GM18907 (cell line): ENCODE data around the gene KLHL10.
"Not testable (repeated sequence)": the region's sequence is repeated elsewhere in the genome, so short reads cannot be mapped to it uniquely, and the experiment has no call there.

Experiments used
- ATAC-seq: cut with Tn5 transposase; IDR thresholded peaks from one replicate; pipeline ENCODE4 v1.9.1; 2021; ENCODE audit warnings: mild to moderate bottlenecking, moderate library complexity; ENCODE audit not compliant: unreplicated experiment

Gene KLHL10

DNA sequence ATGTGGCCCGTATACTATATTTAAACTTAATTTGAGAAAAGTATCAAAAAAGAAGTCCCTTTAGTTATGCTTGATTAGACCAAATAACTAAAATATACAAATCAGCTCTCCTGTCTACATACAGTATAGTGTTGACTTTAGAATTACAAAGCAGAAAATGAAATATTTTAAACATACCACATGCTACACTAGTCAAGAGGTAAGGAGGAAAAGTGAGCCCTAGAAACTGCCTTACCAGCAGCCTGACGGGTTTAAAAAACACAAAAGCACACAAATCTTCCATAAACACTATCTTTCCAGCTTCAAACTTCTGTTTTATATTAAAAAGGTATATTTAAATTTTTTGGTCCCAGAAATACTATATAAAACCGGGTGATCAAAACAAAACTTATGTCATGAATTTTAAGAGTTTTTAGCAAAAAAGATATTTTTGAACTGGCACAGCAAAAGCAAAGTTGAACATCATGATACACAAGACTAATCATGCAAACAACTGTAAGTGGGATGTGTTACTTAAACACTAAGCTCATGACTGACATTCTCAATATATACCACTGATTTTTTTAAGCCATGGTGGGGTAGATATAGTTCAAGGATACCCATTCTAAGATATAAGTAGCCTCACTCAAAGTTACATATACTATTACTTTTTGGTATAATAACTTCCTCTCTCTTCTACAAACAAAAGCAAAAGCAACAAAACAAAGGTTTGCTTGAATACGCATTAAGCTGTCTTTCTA, 11.8 kb downstream of the KLHL10 start:
- no peak for ATAC-seq

DNA sequence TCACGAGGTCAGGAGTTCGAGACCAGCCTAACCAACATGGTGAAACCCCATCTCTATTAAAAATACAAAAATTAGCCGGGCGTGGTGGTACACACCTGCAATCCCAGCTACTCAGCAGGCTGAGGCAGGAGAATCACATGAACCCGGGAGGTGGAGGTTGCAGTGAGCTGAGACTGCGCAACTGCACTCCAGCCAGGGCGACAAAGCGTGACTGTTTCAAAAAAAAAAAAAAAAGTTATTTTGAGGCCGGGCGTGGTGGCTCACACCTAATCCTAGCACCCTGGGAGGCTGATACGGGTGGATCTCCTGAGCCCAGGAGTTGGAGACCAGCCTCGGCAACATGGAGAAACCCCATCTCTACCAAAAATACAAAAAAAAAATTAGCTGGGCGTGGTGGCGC, 13.8 kb downstream of the KLHL10 start:
- ATAC-seq, result not testable (repeated sequence)

DNA sequence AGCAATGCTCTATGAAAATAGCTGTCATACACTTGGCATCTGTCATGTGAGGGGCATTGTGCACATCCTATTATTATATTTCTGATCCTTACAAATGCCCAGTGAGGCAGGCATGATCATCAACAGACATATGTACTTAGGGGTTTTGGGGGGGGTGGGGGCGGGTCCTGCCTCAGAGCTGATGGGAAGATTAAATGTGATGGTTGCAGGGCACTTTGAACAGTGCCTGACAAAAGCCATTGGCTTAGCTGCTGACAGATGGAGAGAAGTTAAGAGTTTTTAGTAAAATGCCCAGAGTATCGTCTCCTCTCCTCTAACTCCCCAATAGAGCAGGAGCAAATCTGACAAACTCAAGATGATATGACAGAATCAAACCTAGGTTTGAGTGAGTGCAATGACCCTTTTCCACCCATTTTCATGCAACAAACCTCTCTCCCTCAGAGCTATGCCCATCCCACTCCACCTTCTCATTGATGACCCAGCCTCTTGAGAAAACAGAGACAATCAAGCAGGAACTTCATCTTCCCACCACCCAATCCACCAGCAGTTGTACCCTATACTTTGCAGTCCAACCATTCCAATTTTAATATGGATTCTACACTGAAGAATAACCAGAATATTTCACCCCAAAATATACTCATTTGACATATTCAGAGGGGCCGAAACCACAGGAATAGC, 22.8 kb downstream of the KLHL10 start:
- no peak for ATAC-seq

DNA sequence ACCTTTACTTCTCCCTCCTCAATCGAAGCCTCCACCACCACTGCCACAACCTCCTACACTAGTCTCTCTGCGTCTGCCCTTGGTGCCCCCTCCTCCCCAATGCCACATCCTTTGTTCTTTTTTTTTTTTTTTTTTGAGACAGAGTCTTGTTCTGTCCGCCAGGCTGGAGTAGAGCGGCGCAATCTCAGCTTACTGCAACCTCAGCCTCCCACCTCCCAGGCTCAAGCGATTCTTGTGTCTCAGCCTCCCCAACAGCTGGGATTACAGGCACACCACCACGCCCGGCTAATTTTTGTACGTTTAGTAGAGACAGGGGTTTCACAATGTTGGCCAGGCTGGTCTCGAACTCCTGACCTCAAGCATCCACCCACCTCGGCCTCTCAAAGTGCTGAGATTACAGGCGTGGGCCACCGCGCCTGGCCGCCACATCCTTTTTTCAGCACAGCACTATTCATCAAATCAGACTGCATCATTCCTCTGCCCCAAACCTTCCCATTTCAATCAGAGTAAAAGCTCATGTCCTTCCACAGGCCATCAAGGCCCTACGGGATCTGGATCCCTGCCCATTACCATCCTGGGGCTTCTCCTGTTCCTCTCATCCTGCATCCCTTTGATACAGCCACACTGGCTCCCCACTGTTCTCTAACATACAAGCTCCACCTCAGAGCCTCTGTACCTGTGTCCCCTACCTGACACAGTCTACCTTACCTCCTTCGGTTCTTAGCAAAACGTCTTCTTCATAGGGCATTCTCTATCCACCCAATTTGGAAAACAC, 25.6 kb downstream of the KLHL10 start:
- ATAC-seq, result no peak

DNA sequence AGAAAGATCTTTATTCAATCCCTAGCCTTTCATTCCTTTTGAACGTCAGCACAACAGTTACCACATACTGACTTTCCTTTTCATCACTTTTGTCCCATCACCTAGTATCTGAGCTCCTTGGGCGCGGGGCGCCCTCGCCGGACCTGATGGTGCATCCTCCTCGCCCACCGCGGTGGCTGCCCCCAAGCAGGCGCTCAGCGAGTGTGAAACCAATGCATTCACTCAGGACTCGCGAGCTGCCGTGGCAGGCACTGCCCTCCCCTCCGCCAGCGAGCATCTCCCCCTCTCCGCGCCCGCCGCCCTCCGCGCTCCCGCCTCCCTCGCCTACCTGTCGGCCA, 26.8 kb downstream of the KLHL10 start:
- ATAC-seq, result no peak

DNA sequence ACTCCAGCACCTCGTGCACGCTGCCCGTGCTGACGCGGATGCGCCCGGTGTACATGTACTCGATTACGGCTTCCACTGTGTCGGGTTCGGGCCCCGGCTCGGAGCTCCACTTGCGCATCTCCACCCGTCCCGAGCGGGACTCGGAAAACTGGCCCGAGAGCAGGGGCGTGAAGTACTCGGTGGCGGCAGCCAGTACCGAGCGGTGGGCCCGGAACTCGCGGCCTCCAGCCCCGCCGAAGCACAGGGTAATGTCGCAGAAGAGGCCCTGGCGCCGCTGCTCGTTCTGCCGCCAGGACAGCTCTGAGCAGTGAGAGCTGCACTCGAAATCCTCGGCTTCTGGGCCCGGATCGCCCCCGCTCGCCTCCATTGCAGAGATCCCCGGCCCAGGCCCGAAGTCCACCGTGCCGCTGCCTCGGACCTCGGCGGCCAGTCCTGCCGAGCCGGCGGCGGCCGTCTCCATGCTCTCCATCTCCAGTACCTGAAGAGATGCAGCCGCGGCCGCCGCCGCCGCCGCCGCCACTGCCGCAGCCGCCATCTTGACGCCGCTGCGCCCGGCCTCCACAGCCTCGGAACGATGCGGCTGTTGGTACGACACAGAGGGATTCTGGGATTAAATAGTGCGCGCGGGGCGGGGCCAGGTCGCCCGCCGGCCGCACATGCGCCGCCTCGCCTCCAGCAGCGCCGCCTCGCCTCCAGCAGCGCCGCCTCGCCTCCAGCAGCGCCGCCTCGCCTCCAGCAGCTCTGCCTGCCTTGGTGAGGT, 27.4 kb downstream of the KLHL10 start, which contains the start of gene KLHL11:
Gene KLHL11 (minus strand): TSS at position 588 of the 760 bp plus-strand sequence. CDS start 53 bp downstream, at position 535.
- peak; percentile 82 for ATAC-seq

DNA sequence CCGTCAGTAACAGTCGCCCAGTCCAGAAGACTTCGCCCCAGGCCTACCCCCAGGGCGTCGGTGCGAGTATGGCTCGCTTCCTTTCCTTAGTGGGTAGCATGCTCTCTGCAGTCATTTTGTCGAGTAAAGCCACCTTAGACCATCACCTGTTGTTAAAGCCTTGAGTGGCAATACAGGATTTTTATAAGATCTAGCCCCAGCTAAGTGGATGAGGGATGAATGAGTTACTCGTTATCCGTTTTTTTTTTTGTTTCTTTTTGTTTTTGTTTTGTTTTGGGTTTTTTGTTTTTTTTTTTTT, 27.9 kb downstream of the KLHL10 start:
- ATAC-seq, result no peak

DNA sequence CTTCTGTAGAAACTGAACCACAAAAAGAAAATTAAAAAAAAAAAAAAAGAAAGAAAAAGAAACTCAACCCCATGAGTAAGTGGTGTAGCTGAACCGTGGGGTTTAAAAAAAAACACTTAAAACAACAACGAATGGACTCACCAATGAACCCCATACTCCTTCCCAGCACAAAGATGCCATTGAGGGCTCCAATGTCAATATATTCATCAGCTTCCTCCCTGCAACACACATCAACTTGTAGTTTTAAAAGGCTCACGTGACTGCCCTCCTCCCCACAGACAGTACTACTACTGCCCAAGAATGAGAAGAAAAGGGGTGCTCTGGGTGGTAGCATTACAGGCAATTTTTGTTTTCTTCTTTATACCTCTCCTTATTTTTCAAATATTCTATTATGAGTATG, 30.9 kb downstream of the KLHL10 start:
- no peak for ATAC-seq

DNA sequence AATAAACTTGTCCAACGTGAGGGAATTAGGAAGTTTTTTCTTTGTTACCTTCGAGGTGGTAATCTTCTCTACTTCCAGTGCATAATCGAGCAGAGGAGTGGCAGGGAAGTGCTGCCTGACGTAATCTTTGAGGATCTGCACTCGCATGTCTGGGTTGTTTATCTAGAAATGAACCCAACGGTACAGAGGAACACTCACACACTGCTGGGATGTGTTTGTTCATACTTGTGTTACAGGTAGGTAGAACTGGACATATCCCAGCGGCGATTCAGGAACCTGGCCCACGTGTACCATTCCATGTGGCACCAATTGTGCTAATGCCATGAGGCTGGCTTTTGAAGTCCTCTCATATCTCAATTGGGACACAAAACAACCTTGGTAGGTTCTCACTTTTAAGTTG, 31.8 kb downstream of the KLHL10 start:
- ATAC-seq, result no peak

DNA sequence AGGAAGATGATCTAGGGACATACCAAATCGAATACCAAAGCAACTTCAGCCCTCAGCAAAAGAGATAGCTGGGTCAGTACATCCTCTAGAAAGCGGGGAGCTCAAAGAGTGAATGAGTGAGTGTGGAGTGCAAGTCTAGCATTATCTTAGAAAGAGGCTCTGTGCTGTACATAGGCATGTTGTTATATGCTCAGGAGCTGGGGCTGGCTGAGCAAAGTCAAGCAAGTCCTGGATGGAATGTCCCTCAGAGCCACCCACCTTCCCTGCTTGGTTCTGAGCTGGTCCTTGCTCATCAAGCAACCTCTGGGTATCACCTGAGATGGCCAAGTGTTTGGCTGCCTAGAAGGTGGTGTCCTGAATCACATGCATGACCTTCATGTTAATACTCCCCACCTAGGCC, 32.5 kb downstream of the KLHL10 start:
- no peak for ATAC-seq

DNA sequence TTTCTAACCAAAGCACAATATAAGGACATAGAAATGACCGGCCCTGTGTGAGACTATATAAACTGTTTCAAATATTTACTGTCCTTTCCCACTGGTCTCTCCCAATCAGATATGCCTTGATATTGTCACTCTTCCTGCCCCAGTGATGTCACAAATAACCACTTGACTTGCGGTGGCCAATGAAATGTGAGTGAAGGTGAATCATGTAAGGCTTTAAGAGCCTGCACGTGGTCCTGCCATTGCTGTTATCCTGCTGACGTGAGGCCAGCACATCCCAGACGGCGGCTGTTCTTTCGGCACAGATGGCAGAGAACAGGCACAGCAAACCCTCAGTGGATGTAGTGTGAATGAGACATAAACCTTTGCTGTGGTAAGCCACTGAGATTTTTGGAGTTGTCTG, 33.0 kb downstream of the KLHL10 start:
- ATAC-seq, result no peak

DNA sequence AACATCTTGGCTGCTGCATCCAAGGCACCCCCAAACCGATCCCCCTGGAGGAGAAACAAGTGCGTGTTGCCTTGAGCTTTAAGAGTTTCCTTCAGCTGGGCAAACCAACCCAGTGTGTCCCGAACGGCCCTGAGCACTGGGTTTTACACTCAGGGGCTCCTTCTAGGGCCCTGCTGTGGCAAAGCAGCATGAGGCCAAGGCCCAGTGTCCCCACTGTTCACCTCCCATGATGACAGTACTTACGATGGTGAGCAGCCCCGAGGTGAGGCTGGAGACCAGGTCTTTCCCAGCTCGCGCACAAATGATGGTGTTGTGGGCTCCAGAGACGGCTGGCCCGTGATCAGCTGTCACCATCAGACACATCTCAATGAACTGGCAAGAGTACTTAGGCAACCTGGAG, 34.2 kb downstream of the KLHL10 start:
- no peak for ATAC-seq

DNA sequence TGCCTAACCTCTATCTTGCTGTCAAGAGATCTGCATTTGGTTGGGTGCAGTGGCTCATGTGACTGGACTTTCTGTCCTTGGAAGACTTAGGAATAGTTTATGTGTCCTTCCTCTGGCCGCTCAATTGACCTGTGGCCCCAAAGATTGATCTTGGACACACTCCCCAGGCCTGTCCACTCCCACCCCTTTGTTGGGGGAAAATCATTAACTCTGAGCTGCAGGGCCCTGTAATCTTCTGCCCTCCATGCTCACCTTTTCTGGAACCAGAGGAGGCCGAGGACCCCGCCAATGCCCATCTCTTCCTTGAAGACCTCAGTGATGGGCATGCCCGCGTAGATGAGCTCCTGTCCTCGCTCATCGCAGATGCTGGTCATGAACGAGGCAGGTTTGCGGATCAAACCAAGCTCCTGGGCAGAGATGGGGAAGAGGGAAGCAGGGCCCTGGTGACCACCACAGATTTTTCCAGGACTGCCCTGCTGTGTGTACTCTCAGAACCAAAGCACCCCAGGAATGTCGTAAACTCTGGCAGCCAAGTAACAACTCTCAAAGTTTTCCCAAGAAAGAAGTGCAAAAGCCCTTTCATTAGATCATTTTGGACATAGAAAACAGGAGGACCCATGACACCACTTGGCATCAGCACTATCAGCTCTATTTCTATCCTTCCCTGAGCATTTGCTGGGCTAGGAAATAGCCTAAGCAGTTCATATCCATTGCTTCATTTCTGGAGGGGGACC, 36.1 kb downstream of the KLHL10 start:
- ATAC-seq, result no peak

DNA sequence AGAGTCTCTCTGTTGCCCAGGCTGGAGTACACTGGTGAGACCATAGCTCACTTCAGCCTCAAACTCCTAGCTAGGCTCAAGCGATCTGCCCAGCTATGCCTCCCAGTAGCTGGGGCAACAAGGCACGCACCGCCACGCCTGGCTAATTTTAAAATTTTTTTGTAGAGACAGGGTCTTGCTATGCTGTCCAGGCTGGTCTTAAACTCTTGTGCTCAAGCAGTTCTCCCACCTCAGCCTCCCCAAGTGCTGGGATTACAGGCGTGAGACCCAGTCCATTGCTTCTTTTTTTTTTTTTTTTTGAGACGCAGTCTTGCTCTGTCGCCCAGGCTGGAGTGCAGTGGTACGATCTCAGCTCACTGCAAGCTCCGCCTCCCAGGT, 36.7 kb downstream of the KLHL10 start:
- ATAC-seq, result not testable (repeated sequence)

DNA sequence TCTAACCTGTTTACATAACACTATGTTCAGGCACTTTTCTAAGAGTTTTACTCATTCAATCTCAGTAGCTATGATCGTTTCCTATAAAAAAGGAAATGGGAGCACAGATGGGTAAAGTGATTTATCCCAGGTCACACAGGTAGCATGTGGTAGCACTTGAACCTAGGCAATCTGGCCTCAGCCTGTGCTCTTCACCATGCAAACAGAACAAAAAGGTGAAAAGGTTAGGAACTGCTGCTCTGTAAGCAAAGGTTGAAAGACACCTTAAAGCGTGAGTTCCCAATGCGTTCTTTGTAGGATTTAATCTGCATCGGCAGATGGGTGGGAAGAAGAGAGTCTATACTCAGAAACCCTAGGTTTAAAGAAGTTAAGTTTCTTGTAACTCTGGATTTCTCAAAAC, 42.5 kb downstream of the KLHL10 start:
- ATAC-seq, result no peak

DNA sequence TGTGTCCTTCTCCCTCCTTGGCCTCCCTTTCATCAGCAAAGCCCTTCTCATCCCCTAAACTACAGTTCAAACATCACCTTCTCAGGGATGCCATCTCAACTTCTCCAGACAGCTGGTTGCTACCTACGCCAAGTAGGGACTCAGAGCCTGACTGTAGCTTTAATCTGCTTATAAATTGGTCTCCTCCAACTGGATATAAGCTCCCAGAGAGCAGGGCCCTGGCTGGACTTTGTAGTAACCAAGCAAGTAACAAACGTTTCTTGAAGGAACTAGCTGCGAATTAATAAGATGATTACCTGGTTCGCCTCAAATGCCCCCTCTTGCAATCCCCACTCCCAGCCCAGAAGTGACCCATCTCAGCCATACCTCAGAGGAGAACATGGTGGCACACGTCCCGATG, 45.1 kb downstream of the KLHL10 start:
- no peak for ATAC-seq

DNA sequence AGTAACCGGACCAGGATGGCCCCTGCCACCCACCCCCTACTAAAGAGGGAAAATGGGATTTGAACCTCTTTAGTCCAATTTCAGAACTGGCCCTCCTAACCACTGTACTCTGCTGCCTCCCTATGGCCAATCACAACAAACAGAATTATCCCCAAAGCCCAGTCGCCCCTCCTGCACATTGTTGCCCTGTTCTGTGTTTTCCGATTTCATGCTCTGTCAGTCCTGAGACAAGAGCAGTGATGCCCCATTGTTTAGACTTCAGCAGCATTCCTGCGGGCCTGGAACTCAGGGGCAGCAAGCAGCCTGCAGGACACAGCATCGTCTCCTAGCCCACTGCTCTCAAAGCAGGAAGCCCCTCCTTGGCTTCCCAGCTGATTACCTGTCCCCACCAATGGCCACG, 48.1 kb downstream of the KLHL10 start:
- ATAC-seq, result no peak

DNA sequence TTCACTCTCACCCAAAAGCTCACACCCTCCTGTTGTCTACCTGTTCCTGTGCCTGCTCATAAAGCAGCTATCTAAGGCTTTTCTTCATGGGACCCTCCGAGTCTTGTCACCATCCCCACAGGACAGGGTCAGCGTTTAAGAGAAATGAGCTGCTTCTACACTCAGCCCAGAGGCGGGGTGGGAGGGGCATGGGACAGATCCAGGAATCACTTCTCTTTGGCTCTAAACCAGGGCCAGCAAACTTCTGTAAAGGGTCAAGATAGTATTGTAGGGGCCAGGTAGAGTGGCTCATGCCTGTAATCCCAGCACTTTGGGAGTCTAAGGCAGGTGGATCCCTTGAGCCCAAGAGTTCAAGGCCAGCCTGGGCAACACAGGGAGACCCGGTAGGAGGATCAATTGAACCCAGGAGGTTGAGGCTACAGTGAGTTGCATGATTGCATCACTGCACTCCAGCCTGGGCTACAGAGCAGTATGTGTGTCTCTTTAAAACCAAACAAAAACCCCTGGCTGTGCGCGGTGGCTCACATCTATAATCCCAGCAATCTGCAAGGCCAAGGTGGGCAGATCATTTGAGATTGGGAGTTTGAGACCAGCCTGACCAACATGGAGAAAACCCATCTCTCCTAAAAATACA, 50.8 kb downstream of the KLHL10 start:
- ATAC-seq, result no peak

DNA sequence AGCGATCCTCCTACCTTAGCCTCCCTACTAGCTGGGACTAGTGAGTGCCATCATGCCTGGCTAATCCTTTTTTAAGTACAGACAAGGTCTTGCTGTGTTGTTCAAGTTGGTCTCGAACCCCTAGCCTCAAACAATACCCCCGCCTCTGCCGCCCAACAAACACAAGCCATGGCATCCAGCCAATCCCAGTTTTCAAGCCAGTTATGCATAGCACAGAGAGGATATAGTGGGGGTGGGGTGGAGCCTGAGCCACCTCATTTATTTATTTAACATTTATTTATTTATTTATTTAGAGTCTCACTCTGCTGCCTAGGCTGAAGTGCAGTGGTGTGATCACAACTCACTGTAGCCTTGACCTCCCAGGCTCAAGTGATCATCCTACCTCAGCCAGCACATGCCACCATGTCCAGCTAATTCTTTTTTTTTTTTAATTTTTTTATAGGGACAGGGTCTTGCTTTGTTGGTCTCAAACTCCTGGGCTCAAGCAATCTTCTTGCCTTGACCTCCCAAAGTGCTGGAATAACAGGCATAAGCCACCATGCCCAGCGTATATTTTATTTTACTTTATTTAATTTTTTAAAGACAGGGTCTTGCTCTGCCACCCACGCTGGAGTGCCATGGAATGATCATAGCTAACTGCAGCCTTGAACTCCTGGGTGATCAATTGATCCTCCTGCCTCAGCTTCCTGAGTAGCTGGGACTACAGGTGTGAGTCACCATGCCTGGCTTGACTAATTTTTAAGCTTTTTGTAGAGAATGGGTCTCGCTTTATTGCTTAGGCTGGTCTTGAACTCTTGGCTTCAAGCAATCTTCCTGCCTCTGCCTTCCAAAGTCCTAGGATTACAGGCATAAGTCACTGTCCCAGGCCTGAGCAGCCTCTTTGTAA, 53.8 kb downstream of the KLHL10 start:
- no peak for ATAC-seq
